KOPT-K1 (cell line): ENCODE data around the gene ETFB.

Experiments used
- H3K27ac ChIP-seq: fragments of 200-600 bp; sonication (generic); 2 replicates; pipeline ENCODE4 v1.5.1; 2016; ENCODE audit warnings: antibody characterized with exemption, mild to moderate bottlenecking, low read depth, low read length; ENCODE audit not compliant: poor library complexity, severe bottlenecking
- H3K36me3 ChIP-seq: fragments of 200-600 bp; sonication (generic); 2 replicates; pipeline ENCODE4 v1.5.1; 2017; ENCODE audit warnings: antibody characterized with exemption, mild to moderate bottlenecking, low read length, moderate library complexity; ENCODE audit not compliant: insufficient read depth
- H3K9me3 ChIP-seq: fragments of 200-600 bp; sonication (generic); 2 replicates; pipeline ENCODE4 v1.5.1; 2017; ENCODE audit warnings: antibody characterized with exemption, low read length, mild to moderate bottlenecking; ENCODE audit not compliant: insufficient read depth, poor library complexity, severe bottlenecking

The ETFB gene

DNA sequence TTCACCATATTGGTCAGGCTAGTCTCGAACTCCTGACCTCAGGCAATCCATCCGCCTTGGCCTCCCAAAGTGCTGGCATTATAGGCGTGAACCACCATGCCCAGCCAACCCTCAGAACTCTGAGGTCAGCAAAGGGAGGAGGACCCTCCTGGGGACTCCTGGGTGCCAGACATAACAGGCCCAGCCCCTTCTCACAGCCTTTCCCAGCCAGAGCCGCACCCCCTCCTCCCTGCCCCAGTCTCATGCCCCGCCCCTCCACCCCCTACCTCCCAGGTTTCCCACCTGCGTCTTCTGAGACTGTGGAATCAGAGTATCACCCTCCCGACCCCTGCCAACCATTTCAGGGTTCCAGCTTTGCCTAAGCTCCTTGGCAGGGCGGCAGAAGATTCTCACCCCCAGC lies 49.5 kb downstream of the ETFB start:
- Histone ChIP-seq H3K9me3 (no peaks in the 10 kb centered on the region), H3K27ac (no peak overlapping the region), H3K36me3 (no peaks in the 10 kb centered on the region)

DNA sequence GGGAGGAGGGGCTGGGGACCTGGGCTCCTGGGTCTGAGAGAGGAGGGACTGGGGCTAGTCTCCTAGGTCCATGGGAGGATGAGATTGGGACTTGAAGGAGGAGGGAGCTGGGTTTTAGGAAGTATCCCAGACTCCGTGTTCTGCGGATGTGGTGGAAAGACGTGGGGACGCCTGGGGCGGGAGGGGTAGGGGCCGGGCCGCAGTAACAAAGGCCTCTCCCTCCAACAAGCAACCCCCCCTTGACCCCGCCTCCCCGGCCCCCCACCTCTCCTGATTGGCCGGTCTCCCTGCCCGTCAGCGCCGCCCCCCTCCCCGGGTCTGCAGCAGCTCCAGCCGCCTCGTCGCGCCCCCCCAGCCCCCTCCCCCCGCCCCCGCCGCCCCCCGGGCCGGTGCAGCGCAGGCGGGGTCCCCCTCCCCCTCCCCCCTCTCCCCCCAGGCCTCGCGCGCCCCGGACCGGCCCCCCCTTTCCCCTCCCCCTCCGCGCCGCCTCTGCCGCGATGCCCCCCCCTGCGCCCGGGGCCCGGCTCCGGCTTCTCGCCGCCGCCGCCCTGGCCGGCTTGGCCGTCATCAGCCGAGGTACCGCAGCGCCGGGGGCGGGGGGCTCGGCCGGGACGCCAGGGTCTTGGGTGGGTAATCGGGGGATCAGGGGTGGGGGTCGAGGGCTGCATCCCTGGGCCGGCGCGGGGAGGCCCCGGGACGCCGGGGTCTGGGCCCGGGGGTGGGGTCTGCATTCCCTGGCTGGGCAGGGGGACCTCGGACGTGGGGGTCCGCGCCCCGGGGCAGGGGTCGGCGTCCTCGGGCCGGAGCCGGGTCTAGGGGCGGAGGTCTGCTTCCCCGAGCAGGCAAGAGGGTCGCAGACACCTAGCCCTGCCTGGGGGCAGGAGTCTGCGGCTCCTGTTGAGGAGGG lies 54.6 kb downstream of the ETFB start, which contains the start of gene IGLON5:
Gene IGLON5, plus strand, starts transcription at position 294 of the 907 bp plus-strand sequence. Its CDS starts 204 bp downstream, at position 498.
- Histone ChIP-seq H3K36me3 (no peaks in the 10 kb centered on the region), H3K9me3 (peaks cover 17% of the 10 kb centered on the region), H3K27ac (no peak within 1 kb of the TSS)

DNA sequence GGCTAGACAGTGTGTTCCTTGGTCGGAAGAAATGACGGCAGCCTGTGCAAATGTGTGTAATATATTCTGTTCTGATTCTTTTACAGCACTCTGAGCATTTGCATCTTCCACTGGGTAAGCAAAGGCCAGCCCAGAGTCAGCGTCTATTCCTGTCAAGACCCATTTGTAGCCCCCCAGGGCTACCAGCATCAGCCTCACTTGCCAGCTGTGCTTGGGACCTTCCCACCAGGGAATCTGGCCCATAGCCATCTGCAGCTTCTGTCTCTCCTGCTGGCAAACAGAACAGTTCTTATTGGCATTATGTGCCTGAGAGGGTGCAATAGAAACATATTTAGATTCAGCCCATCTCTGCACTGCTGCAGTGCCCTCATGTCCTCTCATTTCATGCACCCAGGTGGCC lies 60.7 kb downstream of the ETFB start:
- no peak overlapping the region for H3K27ac ChIP-seq
- H3K36me3 ChIP-seq, result no peaks in the 10 kb centered on the region
- H3K9me3 ChIP-seq, result peaks cover 41% of the 10 kb centered on the region

DNA sequence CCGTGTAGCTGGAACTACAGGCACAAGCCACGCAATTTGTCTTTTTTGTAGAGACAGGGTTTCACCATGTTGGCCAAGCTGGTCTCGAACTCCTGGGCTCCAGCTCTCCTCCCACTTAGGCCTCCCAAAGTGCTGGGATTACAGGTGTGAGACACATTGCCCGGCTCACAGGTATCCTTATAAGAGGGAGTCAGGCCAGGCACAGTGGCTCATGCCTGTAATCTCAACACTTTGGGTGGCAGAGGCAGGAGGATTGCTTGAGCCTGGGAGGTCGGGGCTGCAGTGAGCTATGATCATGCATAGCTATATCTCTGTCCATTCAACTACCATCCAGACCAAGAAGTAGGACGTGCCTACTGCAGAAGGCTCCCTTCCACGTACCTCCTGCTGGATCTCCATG lies 64.9 kb downstream of the ETFB start:
- H3K27ac ChIP-seq, result no peak overlapping the region
- no peaks in the 10 kb centered on the region for H3K36me3 ChIP-seq
- peaks cover 23% of the 10 kb centered on the region for H3K9me3 ChIP-seq

DNA sequence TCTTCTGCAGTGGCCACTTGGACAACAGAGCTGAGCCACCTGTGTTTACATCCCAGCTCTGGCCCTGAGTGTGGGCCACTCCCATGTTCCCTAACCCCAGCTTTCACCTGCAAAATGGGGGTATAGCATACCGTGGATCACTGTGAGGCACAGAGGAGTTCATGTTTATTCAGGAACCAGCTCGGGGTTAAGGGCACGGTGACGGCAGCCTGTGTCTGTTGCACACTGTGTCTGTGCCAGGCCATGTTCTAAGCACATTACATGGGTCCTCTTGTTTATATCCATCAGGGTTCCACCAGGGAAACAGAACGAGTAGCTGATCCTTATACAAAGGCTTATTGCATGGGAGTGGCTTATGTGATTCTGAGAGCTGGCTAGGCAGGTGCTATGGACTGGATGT lies 68.8 kb downstream of the ETFB start:
- H3K27ac ChIP-seq, result no peak overlapping the region
- peaks cover 11% of the 10 kb centered on the region for H3K9me3 ChIP-seq
- no peaks in the 10 kb centered on the region for H3K36me3 ChIP-seq

DNA sequence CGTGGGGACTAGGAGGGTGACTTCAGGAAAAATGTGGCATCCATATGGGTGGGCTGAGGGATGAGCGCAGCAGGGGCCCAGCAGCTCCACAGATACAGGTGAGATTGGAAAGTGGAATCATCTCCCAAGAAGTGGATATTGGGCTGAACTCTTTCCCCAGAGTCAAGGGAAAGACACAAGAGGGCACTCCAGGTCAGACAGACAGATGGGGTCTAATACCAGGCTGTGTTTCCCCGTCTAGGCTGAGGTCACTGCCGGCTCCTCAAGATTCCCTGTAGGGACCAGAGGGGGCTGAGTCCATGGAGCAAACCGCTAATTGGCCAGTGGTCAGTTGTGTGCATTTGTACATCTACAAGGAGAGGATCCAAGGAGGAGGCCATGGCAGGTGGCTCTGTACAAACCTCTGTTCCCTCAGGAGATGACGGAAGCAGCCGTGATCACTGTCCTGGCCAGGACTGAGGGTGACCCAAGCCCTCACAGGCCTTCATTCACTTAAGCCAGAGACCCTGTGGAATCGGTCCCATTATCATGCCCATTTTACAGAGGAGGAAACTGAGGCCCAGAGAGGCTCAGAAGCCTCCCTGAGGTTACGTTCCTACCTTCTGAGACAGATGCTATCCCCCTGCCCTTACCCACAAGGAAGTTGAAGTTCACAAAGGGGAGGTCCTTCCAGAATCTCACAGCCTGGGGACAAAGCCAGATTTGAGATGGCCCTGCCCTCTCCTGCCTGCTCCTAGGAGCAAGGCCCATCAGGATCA lies 69.7 kb downstream of the ETFB start:
- H3K36me3 ChIP-seq, result no peaks in the 10 kb centered on the region
- peaks cover 2% of the 10 kb centered on the region for H3K9me3 ChIP-seq
- no peak overlapping the region for H3K27ac ChIP-seq

DNA sequence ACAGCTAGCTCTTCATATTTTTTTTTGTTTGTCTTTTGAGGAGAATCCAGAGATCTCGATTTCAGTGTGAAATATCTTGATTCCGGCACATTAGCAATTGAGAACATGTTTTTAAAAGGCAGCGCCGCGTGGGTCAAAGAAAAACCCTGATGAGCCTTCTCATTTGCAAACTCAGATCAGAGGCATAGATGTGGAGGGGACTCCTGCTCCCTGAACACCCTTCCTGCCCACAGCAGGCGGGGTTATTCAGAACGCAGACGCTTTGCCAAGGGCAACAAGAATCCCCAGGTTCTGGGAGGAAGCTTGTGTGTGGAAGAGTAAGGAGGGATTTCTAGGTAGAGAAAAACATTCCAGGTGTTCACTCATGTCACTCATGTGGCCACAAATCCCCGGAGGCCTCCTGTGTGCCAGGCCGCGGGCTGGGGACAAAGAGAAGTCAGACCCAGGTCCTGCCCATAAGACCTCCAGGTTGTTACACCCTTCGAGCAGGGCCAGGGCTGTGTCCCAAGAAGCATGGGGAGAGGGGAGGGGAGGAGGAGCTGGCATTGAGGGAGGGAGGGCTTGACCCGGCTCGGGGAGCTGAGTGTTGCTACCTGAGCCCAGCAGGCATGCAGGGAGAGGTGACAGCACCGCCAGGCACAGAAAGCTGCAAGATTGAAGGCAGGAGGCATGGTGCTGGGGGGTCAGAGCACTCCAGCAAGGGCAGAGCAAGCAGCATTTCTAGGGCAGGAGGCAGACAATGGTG lies 70.6 kb downstream of the ETFB start:
- Histone ChIP-seq H3K9me3 (no peaks in the 10 kb centered on the region), H3K27ac (no peak overlapping the region), H3K36me3 (no peaks in the 10 kb centered on the region)
